Glomerular visceral epithelial cell (primary cell): Measurements from ENCODE around the gene RAPGEF5.

Experiments
- DNase-seq: peaks from one replicate; pipeline ENCODE4 v3.0.0-alpha.2; 2016; ENCODE audit errors: extremely low spot score

Gene RAPGEF5

GRCh38 chr7:22151901-22152300 is 205.1 kb downstream of the RAPGEF5 start:
- no peak for DNase-seq

GRCh38 chr7:22150221-22150620 is 206.7 kb downstream of the RAPGEF5 start:
- no peak for DNase-seq

- no peak for DNase-seq
These were observed 209.1 kb downstream of the RAPGEF5 start for GRCh38 chr7:22147868-22148267.

DNA sequence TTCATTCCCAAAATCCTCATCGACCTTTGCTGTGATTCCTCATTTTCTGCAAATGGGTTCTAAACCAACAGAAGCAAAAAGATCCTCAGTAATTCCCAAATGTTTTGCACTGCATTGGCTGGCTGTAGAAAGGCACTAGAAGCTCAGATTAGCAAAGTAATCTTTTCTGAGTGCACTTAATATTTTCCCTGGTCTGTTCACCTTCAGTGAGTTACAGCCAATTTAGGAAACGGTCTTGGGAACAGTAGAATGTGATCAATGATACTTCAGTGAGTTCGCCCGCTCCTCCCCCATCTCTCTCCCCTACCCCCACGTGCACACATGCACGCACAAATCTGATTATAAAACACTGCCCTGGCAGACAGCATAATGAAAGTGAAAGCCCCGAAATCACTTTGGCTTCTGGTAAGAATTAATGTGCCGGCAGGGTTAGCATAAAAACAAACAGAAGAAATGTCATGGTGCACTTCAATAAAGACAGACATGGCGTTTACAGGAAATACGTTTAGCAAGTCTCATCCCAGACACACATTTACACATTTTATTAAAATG is 209.9 kb downstream of the RAPGEF5 start:
- DNase-seq, result no peak

- no peak for DNase-seq
These were observed 212.0 kb downstream of the RAPGEF5 start for GRCh38 chr7:22144950-22145349.

GRCh38 chr7:22143491-22143890 is 213.5 kb downstream of the RAPGEF5 start:
- DNase-seq, result no peak

- no peak for DNase-seq
These were observed 214.4 kb downstream of the RAPGEF5 start for GRCh38 chr7:22142572-22142971.

GRCh38 chr7:22141355-22141754 is 215.6 kb downstream of the RAPGEF5 start:
- no peak for DNase-seq

DNA sequence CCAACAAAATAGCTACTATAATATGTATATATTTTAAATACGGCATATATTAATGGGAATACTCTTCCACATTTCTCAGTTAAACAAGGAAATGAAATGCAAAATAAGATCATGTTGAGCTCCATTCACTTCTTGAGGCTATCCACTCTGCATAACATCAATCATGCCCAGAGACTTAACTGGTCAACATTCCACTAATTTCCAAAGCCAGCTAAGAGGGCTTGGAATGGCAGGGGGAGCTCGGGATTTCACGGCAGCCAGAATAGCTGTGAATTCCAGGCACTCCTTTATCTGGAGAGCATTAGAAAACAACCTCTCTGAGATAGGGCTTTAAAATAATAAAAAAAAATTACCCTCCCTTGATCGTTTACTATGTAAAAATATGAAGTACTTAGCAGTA is 216.4 kb downstream of the RAPGEF5 start:
- DNase-seq, result no peak

- DNase-seq, result no peak
These were observed 218.1 kb downstream of the RAPGEF5 start for GRCh38 chr7:22138886-22139285.

DNA sequence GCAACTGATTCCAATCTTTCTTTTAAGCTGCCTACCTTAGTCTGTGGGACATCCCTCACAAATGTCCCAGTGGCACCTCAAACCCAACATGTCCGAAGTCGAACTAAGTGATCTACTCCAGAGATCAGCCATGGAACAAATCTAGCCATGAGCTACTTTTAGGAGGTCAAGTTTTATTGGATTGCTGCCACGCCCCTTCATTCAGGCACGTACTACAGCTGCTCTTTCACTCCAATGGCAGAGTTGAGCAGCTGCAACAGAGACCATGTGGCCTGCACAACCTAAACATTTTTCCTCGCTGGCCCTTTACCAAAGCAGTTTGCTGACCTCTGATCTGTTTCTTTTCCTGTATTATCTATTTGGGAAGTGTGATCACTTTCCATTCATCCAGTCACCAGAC is 218.8 kb downstream of the RAPGEF5 start:
- DNase-seq, result no peak

GRCh38 chr7:22137466-22137865 is 219.5 kb downstream of the RAPGEF5 start:
- no peak for DNase-seq

DNA sequence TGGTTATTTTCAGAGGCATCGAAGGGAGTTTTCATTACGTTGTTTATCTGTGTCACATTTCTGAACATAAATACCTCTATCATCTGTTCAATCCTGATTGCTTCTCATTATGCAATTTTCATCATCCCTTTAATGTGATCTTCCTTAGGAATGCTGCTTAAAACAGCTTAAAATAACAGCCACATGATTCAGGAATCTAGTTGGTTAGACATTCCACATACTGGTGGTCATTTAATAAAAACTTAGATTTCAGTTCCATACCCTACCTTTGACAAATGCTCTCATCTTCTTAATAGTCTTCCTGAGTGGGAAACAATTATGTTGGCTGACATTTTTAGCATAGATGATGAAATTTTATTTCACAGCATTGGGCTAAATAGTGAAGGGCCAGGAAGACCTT is 219.9 kb downstream of the RAPGEF5 start:
- no peak for DNase-seq

DNA sequence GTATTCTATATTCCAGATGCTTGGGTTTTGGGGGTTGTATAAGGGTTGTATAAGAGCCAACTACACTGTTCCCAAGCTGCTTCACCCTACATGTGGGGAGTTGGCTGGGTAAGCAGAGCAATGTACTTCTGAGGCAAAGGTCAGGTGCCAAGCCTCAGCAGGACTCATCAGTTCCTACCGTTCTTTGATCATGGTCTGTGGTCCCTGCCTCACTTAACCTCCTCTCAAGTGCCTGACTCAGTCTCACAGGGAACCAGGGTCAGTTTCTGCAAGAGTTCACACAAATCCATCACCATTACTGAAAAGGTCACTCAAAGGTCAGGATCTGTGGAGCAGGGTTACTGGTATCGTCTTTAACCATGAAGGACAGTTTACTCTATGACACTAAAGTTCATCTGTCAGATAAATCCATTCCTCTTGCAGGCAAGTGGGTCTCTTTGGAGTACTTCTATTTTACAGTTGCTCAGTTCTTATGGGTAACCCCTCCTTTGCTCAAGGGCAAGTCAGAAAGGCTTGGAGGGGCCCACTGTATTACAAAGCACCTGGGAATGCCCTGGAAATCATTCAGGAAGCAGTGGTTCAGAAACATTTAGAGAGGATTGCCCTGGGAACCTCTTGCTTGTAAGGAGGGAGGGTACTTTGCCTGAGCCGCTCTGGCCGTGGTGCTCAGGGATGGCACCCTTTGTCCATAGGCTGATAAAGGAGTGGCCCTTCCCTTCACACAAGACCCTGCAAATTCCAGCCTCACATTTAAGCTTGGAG is 227.0 kb downstream of the RAPGEF5 start:
- DNase-seq, result no peak

DNA sequence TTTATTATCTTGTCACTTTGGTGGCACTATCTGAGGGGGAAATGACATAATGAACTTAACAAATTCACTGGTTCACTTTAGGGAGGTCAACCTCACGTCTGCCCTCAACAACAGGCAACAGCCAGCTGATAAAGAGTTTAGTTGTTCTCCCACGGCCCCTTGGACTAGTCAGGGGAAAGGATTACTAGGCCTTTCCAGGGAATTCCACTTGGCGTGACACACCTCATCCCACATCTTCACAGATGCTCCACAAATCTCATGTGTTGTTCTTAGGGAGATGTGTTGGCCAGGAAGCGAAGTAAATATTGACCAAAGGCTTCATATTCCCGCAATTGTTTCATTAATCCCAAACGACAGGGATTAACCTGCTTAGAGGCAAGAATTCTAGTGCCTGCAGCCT is 227.8 kb downstream of the RAPGEF5 start:
- no peak for DNase-seq

GRCh38 chr7:22128528-22128920 is 228.4 kb downstream of the RAPGEF5 start:
- no peak for DNase-seq

GRCh38 chr7:22127835-22128527 is 229.0 kb downstream of the RAPGEF5 start:
- DNase-seq, result no peak

DNA sequence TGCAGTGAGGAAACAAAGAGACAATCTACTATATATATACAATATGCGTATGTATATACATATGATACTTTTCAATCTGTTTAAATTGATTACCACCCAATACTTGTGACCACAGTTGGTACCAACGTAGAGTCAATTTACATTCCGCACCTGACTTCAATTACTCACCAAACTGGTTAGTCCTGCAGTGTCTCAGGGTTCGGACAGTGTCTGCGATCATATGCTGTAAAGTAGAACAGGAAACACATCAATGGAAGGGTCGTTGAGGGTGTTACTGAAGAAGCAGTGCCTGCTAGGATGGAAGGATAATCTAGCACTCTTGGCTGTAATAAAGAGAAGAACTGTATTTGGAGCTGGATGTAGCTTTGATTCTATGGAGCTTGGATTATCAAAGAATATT is 231.5 kb downstream of the RAPGEF5 start:
- no peak for DNase-seq

GRCh38 chr7:22124941-22125340 is 232.0 kb downstream of the RAPGEF5 start:
- no peak for DNase-seq

DNA sequence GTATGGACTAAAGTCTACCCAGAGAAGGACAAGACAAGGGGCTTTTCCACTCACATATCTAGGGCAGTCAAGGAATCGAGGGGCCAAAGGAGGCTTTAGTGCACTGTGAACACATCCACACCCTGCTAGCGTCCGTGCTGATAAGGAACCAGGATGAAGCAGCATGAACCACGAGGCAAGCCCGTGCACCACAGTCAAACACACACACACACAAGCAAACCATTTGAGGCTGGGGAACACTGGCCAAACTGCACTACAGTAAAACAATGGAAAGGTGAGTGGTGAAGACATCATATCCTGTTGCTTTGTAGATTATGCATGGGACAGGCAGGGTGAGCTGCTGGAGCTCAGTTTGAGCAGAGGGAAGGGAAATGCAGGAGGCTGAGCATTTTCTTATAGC is 233.8 kb downstream of the RAPGEF5 start:
- DNase-seq, result no peak

- no peak for DNase-seq
These were observed 235.1 kb downstream of the RAPGEF5 start for GRCh38 chr7:22121702-22122474.

- DNase-seq, result no peak
These were observed 236.4 kb downstream of the RAPGEF5 start for GRCh38 chr7:22120391-22121053.
